HG03342 (cell line): ENCODE measurements around the gene ZBTB40.

ENCODE experiments used
- ATAC-seq: cut with Tn5 transposase; IDR thresholded peaks from one replicate; pipeline ENCODE4 v1.9.1; 2021; ENCODE audit warnings: mild to moderate bottlenecking, moderate library complexity; ENCODE audit not compliant: unreplicated experiment

The ZBTB40 gene

DNA sequence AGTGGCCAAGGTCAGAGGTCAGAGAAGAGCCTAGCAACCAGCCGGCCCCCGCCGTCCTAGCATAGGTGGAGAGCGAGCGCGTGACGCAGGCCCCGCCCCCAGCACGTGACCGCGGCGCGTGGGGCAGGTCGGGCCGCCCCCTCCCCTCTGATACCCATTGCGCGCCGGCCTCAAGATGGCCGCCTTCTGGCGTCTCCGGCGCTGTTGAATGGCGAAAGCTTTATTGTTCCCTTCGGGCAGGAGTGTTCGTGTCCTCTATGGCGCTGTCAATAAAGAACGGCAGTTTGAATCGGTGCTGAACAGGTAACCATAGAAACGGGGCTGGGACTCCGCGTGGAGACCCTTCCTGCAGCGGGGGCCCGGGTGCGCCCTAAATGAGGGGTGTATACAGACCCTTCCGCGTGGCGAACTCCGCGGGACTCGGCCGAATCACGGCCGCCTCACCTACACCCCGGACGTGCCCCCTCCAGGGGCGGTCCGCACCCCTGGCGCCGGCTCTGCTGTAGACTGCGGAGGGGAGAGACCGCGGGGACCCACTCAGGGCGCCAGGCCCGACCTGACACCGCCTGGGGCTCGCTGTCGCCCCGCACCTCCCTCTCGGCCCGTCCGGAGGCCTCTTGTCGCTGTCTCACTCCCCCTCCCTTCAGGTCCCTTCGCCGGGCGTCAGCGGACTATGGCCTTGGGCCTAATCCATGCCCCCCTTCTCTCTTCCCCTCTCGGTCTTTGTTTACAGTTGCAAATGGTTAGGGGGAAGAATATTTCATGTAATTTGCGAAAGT is at the start of gene ZBTB40:
Gene ZBTB40, plus strand, starts transcription at position 150 of the 779 bp plus-strand sequence. CDS start 38,098 bp downstream, outside the sequence.
- ATAC-seq, result peak; percentile 89

DNA sequence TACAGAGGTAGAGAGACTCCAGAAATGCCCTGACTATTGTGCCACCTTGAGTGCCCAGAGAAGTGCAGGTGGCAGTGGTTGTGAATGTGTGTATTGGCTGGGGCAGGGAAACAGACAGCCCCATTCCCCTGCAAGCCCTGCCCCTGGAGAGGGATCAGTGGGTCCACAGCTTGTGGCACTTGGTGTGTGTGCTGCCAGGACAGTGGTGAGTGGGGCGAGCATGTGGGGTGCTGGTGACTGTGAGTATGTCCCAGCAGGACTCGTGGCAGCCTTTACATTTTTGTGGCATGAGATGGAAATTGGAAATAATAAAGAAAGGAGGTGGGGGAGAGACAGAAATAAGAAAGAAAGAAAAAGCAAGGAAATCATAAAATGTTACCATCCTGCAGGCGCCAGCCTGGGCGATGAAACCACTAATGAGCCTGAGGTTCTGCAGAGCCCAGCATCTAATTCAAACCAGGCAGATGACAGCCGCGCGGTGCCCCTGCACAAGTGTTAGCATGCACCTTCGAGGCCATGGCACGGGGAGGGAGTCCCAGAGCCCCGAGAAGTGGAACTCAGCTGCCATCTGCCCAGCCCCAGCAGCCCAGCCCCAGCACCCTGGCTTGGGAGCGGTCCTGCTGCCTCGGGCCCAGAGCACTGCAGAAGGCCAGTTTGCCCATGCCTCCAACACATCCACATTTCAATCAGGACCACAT is 49.1 kb upstream of the ZBTB40 start:
- ATAC-seq, result no peak

- no peak for ATAC-seq
Measured at GRCh38 chr1:22404486-22404885, 47.2 kb upstream of the ZBTB40 start.

DNA sequence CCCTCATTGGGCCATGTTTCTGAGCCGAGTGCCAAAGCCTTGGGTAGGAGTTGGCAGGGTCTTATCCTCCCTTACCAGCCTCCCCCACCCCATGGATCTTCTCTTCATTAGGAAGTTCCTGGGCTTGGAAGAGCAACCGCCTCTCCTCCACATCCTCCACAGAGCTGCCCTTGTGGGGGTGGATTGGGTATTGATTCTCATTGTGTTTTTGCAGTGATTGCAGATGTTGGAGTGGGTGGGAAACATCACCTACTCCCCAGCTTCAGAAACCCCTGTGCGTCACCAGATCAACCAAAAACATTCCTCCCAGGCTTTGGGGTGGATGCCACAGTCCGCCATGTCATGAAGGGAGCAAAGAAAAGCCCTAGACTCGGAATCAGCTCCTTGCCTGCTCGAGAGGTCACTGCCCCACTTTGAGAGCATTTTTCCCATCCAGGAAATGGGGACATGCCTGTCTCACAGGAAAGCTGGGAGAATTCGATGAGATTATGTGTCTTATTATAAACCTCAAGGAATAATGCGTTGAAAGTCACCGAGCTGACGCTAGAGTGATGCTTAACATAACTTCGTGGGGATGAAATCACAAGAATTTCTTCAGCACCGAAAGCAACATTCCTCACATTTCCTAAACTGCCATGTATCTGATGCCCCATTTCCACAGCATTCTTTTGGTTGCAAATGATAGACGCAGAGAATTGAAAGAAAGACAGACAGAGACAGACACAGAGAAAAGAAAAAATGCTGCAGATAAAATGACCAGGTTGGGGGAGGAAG is 44.7 kb upstream of the ZBTB40 start:
- ATAC-seq, result no peak

DNA sequence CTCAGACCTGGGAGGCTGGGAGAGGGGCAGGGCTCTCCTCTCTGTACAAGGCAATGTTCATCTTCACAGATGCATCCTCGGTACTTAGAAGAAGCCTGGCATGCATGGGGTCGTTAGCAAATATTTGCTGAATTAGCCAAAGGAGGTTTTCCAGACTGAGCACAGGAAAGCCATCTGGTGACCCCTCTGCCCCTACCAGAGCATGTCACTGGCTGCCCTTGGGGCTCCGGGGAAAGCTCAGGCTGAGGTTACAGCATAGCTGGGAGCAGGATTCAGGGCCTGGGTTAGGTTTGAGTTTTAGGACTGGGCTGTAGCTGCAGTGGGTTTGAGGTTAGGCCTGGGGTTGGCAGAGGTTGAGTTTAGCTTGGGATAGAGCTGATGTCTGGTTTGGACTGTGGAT is 43.4 kb upstream of the ZBTB40 start:
- ATAC-seq, result no peak

- ATAC-seq, result no peak
Measured at GRCh38 chr1:22410401-22410800, 41.2 kb upstream of the ZBTB40 start.

DNA sequence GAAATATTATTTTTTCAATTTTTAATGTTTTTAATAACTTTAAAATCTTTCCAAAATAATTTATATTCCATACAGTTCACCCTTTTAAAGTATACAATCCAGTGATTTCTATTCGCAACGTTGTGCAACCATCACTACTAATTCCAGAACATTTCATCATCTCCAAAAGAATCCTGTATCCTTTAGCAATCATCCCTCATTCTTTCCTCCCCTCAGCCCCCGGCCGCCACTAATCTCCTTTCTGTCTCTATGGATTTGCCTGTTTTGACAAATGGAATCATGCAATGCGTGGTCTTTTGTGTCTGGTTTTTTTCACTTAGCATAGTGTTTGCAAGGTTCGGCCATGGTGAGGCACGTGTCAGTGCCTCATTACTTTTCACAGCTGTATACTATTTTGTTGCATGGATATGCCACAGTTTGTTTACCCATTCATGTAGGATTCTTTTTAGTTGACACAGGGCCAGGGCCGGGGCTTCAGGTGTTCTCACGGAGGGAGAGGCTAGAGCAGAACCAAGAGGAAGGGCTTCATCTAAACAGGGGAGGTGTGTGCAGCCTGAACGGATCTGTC is 40.6 kb upstream of the ZBTB40 start:
- ATAC-seq, result no peak

GRCh38 chr1:22411589-22411988 is 40.1 kb upstream of the ZBTB40 start:
- ATAC-seq, result no peak

DNA sequence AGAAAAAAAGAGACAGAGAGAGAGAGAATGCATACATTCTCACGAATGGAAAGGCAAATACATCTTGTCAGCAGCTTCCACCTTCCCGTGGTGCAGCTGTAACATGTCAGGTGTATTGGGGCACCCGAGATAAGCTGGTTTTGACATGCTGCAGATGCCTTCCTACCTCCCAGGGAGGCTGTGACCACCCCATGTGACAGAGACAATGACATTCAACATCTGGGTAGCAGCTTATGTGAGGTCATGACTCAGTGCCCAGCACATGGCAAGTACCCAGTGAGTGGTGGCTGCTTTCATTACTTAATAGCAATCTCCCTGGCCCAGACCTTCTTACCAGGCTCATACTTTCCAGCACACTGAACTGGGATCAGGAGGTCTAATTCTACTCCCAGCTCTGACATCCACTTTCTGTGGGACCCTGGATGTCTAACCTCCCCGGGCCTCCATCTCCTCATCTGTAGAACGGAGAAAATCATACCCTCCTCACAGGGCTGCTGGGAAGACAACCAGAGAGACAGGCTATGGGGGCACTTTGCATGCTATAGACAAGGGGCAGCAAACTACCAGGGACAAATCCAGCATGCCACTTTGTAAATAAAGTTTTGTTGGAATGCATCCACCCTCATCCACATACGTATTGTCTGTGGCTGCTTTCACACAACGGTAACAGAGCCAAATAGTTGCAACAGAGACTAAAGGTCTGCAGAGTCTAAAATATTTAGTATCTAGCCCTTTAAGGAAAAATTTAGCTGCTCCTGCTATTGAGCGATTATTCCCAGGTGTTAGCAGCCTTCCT is 38.5 kb upstream of the ZBTB40 start:
- no peak for ATAC-seq

GRCh38 chr1:22413799-22414198 is 37.9 kb upstream of the ZBTB40 start:
- ATAC-seq, result no peak

- no peak for ATAC-seq
Measured at GRCh38 chr1:22414244-22414751, 37.4 kb upstream of the ZBTB40 start.

DNA sequence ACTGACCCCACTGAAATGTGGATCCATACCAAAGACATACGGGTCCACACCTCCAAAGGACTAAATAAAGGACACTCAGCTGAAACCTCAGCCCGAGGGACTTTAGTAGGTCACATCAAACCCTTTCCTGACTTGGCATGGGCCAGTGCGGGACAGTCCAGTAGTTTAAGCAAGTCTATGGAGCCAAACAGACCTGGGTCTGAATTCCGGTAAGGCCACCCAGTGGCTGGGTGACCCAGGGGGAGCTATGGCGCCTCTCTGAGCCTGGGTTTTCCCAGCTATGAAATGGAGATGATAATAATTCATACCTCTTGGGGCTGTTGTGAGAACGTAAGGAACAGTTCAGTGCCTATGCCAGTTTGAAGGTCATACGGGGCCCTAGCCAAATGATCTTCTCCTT is 36.2 kb upstream of the ZBTB40 start:
- no peak for ATAC-seq

DNA sequence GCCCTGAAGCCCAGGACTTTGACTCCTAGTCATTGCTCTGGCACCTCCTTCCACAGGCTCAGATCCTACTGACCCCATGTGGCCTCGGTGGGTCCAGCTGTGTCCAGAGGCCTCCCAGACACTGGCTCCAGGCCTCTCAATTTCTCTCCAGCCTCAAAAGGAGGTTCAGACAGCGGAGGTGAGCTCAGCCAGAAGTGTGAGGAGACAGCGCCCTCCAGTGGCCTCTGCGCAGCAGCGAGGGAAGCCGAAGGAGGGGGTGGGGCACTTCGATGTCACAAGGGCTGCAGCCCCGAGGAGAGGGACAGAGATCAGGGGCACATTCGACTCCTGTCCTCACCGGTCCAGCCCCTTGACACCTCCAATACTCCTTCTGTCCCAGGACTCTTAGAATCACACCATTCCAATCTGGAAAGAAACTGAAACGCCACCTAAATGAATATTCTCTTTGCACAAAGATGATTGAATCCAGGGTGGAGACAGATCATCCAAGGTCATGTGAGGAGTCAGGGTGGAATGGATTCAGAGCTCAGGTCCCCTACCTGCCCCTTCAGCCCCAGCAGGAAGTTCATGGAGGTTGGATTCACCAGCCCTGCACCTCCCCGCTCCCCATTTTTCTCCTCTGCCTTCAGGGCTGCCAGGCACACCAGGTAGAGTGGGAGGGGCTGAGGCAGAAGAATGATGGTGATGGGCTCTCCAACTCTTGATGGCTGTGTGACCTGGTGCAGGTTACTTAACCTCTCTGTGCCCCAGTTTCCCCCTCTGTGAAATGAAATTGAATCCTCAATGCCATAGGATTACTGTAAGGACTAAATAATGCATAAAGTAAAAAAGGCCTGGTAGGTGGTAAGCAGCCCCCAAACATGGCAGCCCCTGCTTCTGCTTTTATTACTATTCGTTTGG is 34.8 kb upstream of the ZBTB40 start:
- ATAC-seq, result no peak

DNA sequence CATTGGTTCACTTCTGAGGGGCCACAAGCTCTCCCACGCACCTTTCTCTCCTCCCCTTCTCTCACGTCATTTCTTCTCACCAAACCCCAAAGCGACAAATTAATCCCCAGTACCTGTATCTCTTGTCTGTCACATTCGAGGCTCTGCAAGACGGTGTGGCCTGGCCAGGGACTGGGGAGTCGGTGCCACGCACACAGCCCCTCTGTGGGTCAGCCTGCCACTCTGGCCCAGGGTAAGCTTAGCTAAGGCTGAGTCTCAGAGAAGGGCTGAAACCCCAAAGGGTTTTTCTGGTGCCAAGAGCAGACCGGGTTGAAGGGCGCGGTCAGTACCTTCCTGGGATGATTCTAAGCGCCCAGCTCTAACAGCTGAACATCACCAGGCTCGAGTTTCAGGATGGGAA is 34.2 kb upstream of the ZBTB40 start:
- ATAC-seq, result no peak

GRCh38 chr1:22418312-22418711 is 33.3 kb upstream of the ZBTB40 start:
- no peak for ATAC-seq

DNA sequence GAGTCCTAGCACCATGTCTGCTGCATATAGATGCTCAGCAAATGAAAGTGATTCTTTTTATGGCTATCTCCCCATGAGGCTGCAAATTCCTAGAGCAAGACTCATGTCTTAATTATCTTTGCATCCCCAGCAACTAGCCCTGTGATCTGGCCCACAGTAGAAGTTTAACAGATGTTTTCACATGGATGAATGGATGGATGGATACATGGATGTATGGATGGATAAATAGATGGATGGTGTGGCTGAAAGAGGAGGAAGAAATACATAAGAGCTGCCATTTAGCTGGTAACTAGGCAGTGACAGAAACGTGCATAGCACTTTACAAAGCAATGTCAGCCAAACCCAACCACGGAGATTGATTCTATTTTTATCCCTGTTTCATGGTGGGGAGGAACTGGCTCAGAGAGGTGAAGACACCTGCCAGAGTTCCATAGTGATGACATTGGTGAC is 32.7 kb upstream of the ZBTB40 start:
- ATAC-seq, result no peak

GRCh38 chr1:22420455-22421053 is 31.1 kb upstream of the ZBTB40 start:
- ATAC-seq, result no peak

- ATAC-seq, result no peak
Measured at GRCh38 chr1:22426781-22427180, 24.9 kb upstream of the ZBTB40 start.

DNA sequence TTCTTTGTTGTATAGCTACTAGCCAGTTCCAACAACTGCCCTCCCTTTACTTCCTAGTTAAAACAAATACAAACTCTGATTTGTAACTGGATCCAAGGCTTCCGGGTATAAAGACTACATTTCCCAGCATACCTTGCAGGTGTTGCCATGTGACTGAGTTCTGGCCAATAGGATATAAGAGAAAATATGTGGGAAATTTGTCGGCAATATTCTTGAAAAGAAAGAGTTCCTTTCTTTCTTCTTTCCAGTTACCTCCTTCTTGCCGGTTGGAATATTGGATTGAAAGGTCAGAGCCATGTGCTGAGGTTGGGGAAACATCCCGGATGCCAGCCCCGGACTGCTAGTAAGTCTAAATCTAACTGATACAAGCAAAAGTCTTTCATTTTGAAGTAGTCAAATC is 23.0 kb upstream of the ZBTB40 start:
- ATAC-seq, result no peak
